Gastrocnemius medialis (tissue), 4 donors: ENCODE data around the gene PARD6G.

Experiments used
- CTCF ChIP-seq, 5 experiments: fragments of 450-650 bp in 3 of 5; fragments of 200-600 bp in 2 of 5; sonication (generic) in 2 of 5; IDR thresholded peaks in 4 of 5; conservative IDR thresholded peaks in 1 of 5; 1 replicate in 4 of 5; 2 replicates in 1 of 5; pipeline ENCODE4 v1.5.1; 2016 to 2019; ENCODE audit warnings: antibody characterized with exemption in 5 of 5, mild to moderate bottlenecking in 3 of 5, moderate library complexity in 3 of 5
- POLR2A ChIP-seq, 2 donors: fragments of 450-650 bp; IDR thresholded peaks; one replicate each; pipeline ENCODE4 v1.6.1; 2017; ENCODE audit warnings: antibody characterized with exemption in 2 of 2, mild to moderate bottlenecking in 2 of 2, moderate library complexity in 2 of 2

GRCh38 chr18:80239830-80240229, 7.5 kb downstream of the PARD6G start:
- TF ChIP-seq POLR2A (IDR thresholded peaks at IDR 0.05) (no peak), CTCF (IDR thresholded peaks at IDR 0.05 in 4 of 5, conservative IDR thresholded peaks at IDR 0.05 in 1 of 5) (no peak)
